ENCODE measurements around the gene NPPB.

Gene NPPB

GRCh38 chr1:11836955-11837766 lies 21.6 kb downstream of the NPPB start:
- Histone ChIP-seq H2AFZ (no peak overlapping the region), H3K4me2 (ENCODE audit: low read length) (no peak overlapping the region), H3K4me3 (ENCODE audit: low read depth, low read length) (no peak overlapping the region), H3K9ac (no peak overlapping the region), H3K79me2 (no peaks in the 10 kb centered on the region), H3K27ac (no peak overlapping the region), H3K4me1 (no peaks in the 10 kb centered on the region), H3K9me3 (ENCODE audit: control insufficient read depth, low read length) (no peaks in the 10 kb centered on the region), H3K27me3 (ENCODE audit: control insufficient read depth, insufficient read depth, low read length) (no peaks in the 10 kb centered on the region), H3K36me3 (ENCODE audit: control insufficient read depth, insufficient read depth, low read length) (no peaks in the 10 kb centered on the region)
- TF ChIP-seq CTCF (IDR thresholded peaks at IDR 0.05): no peak

- no peak overlapping the region for H3K9ac ChIP-seq
- no peak for TF ChIP-seq CTCF (IDR thresholded peaks at IDR 0.05)
- H3K4me2 ChIP-seq (ENCODE audit: low read length): no peak overlapping the region
- no peak overlapping the region for H2AFZ ChIP-seq
- H3K4me1 ChIP-seq: no peaks in the 10 kb centered on the region
- H3K27ac ChIP-seq: no peak overlapping the region
- H3K36me3 ChIP-seq (ENCODE audit: control insufficient read depth, insufficient read depth, low read length): no peaks in the 10 kb centered on the region
- H3K4me3 ChIP-seq (ENCODE audit: low read depth, low read length): no peak overlapping the region
- no peaks in the 10 kb centered on the region for H3K79me2 ChIP-seq
- H3K27me3 ChIP-seq (ENCODE audit: control insufficient read depth, insufficient read depth, low read length): no peaks in the 10 kb centered on the region
- H3K9me3 ChIP-seq (ENCODE audit: control insufficient read depth, low read length): no peaks in the 10 kb centered on the region
Measured at GRCh38 chr1:11835441-11836225, 23.1 kb downstream of the NPPB start.

- Histone ChIP-seq H3K9ac (no peak overlapping the region), H3K36me3 (ENCODE audit: control insufficient read depth, insufficient read depth, low read length) (no peaks in the 10 kb centered on the region), H3K79me2 (no peaks in the 10 kb centered on the region), H3K27me3 (ENCODE audit: control insufficient read depth, insufficient read depth, low read length) (no peaks in the 10 kb centered on the region), H2AFZ (no peak overlapping the region), H3K4me3 (ENCODE audit: low read depth, low read length) (no peak overlapping the region), H3K4me2 (ENCODE audit: low read length) (no peak overlapping the region), H3K4me1 (no peaks in the 10 kb centered on the region), H3K27ac (no peak overlapping the region), H3K9me3 (ENCODE audit: control insufficient read depth, low read length) (no peaks in the 10 kb centered on the region)
- no peak for TF ChIP-seq CTCF (IDR thresholded peaks at IDR 0.05)
Measured at GRCh38 chr1:11833900-11834299, 24.8 kb downstream of the NPPB start.

GRCh38 chr1:11833497-11833896 lies 25.2 kb downstream of the NPPB start:
- H3K27ac ChIP-seq: no peak overlapping the region
- no peak overlapping the region for H3K9ac ChIP-seq
- no peak for TF ChIP-seq CTCF (IDR thresholded peaks at IDR 0.05)
- H3K4me1 ChIP-seq: no peaks in the 10 kb centered on the region
- H2AFZ ChIP-seq: no peak overlapping the region
- no peaks in the 10 kb centered on the region for H3K9me3 ChIP-seq (ENCODE audit: control insufficient read depth, low read length)
- H3K4me3 ChIP-seq (ENCODE audit: low read depth, low read length): no peak overlapping the region
- H3K4me2 ChIP-seq (ENCODE audit: low read length): no peak overlapping the region
- H3K36me3 ChIP-seq (ENCODE audit: control insufficient read depth, insufficient read depth, low read length): no peaks in the 10 kb centered on the region
- no peaks in the 10 kb centered on the region for H3K79me2 ChIP-seq
- no peaks in the 10 kb centered on the region for H3K27me3 ChIP-seq (ENCODE audit: control insufficient read depth, insufficient read depth, low read length)
